Measurements from ENCODE around the gene EPB41L4A. TPM values are rescaled to one million over a fixed set of nuclear protein-coding genes. Genes with fewer than 3 reads are reported as not detected.
"Not testable (repeated sequence)": the region's sequence is repeated elsewhere in the genome, so short reads cannot be mapped to it uniquely, and the experiment has no call there.

Gene EPB41L4A
- total RNA-seq, 1 donor from 2014 or later = 27.5 TPM

GRCh38 chr5:112440031-112440430, 21.0 kb upstream of the EPB41L4A start:
- no peak for DNase-seq (ENCODE audit: extremely low spot score in 2 of 2)
- Histone ChIP-seq H3K27me3 (no peaks in the 10 kb centered on the region), H3K4me3 (no peak overlapping the region), H3K27ac (no peak overlapping the region), H3K36me3 (no peaks in the 10 kb centered on the region), H3K9me3 (no peaks in the 10 kb centered on the region), H3K4me1 (no peaks in the 10 kb centered on the region)
- intact Hi-C loops (cut with DNase I) = no loop called here
- TF ChIP-seq POLR2AphosphoS5 (IDR thresholded peaks at IDR 0.05; ENCODE audit: insufficient read depth in 1 of 2, low read depth in 1 of 2) = no peak
- TF ChIP-seq CTCF (IDR thresholded peaks at IDR 0.05) = no peak
- TF ChIP-seq POLR2A (IDR thresholded peaks at IDR 0.05) = no peak

GRCh38 chr5:112436144-112436543, 17.1 kb upstream of the EPB41L4A start:
- no peaks in the 10 kb centered on the region for H3K27me3 ChIP-seq
- H3K36me3 ChIP-seq = no peaks in the 10 kb centered on the region
- no peak for DNase-seq (ENCODE audit: extremely low spot score in 2 of 2)
- no peaks in the 10 kb centered on the region for H3K9me3 ChIP-seq
- no peak overlapping the region for H3K27ac ChIP-seq
- no peak overlapping the region for H3K4me3 ChIP-seq
- intact Hi-C loops (cut with DNase I) = no loop called here
- no peaks in the 10 kb centered on the region for H3K4me1 ChIP-seq
- TF ChIP-seq CTCF (IDR thresholded peaks at IDR 0.05) = no peak
- TF ChIP-seq POLR2A (IDR thresholded peaks at IDR 0.05) = no peak
- no peak for TF ChIP-seq POLR2AphosphoS5 (IDR thresholded peaks at IDR 0.05; ENCODE audit: insufficient read depth in 1 of 2, low read depth in 1 of 2)

GRCh38 chr5:112434641-112435040, 15.6 kb upstream of the EPB41L4A start:
- no peak overlapping the region for H3K4me3 ChIP-seq
- H3K27me3 ChIP-seq = no peaks in the 10 kb centered on the region
- no peaks in the 10 kb centered on the region for H3K36me3 ChIP-seq
- no peaks in the 10 kb centered on the region for H3K4me1 ChIP-seq
- no peak for DNase-seq (ENCODE audit: extremely low spot score in 2 of 2)
- intact Hi-C loops (cut with DNase I) = no loop called here
- no peak for TF ChIP-seq POLR2A (IDR thresholded peaks at IDR 0.05)
- H3K9me3 ChIP-seq = no peaks in the 10 kb centered on the region
- H3K27ac ChIP-seq = no peak overlapping the region

GRCh38 chr5:112426202-112426601, 7.1 kb upstream of the EPB41L4A start:
- not testable (repeated sequence) for H3K27me3 ChIP-seq

GRCh38 chr5:112419986-112420864, 1.1 kb upstream of the EPB41L4A start:
- no peaks in the 10 kb centered on the region for H3K9me3 ChIP-seq
- peak overlapping the region; percentile 82 to 91 for H3K4me3 ChIP-seq
- DNase-seq (ENCODE audit: extremely low spot score in 2 of 2) = peak in 1 of 2 donors; percentile 90
- no peaks in the 10 kb centered on the region for H3K36me3 ChIP-seq
- peaks cover 5% of the 10 kb centered on the region for H3K4me1 ChIP-seq
- intact Hi-C loops (cut with DNase I) = loop anchor here (10.0 kb wide), 1 partner anchor 215 kb away; no protein-coding TSS in a partner anchor
- TF ChIP-seq POLR2A (IDR thresholded peaks at IDR 0.05) = no peak
- peak; percentile 37 to 97 (median 91) for TF ChIP-seq CTCF (IDR thresholded peaks at IDR 0.05)
- peak; percentile 8 to 10 for TF ChIP-seq POLR2AphosphoS5 (IDR thresholded peaks at IDR 0.05; ENCODE audit: insufficient read depth in 1 of 2, low read depth in 1 of 2)
- H3K27me3 ChIP-seq = no peaks in the 10 kb centered on the region
- peak overlapping the region; percentile 88 for H3K27ac ChIP-seq

More at GRCh38 chr5:112426202-112426601, 7.1 kb upstream of the EPB41L4A start:
- H3K9me3 ChIP-seq; H3K4me1 ChIP-seq; H3K4me3 ChIP-seq; H3K27ac ChIP-seq; H3K36me3 ChIP-seq; DNase-seq (ENCODE audit: extremely low spot score in 2 of 2): not testable (repeated sequence)
- intact Hi-C loops (cut with DNase I) = loop anchor here (10.0 kb wide), 1 partner anchor 221 kb away; no protein-coding TSS in a partner anchor

GRCh38 chr5:112418659-112419163, 366 bp downstream of the EPB41L4A start:
- no peaks in the 10 kb centered on the region for H3K9me3 ChIP-seq
- peak overlapping the region; percentile 82 to 91 for H3K4me3 ChIP-seq
- no peaks in the 10 kb centered on the region for H3K27me3 ChIP-seq
- intact Hi-C loops (cut with DNase I) = no loop called here
- no peak for DNase-seq (ENCODE audit: extremely low spot score in 2 of 2)
- H3K4me1 ChIP-seq = peaks cover 1% of the 10 kb centered on the region
- peak overlapping the region; percentile 88 for H3K27ac ChIP-seq
- no peaks in the 10 kb centered on the region for H3K36me3 ChIP-seq
- TF ChIP-seq CTCF (IDR thresholded peaks at IDR 0.05) (no peak), POLR2A (IDR thresholded peaks at IDR 0.05) (no peak)
